WTC11 (cell line): ENCODE data around the gene CACHD1.

Experiments used
- CREB1 ChIP-seq: sonication (generic); formaldehyde crosslinking; IDR thresholded peaks from 2 replicates; pipeline ENCODE4 v1.8.0; 2023; ENCODE audit warnings: mild to moderate bottlenecking, missing genetic modification reagents
- ETV6 ChIP-seq: sonication (generic); formaldehyde crosslinking; IDR thresholded peaks from 2 replicates; pipeline ENCODE4 v1.8.1; 2022; ENCODE audit warnings: mild to moderate bottlenecking, missing genetic modification reagents
- GABPB1 ChIP-seq: sonication (generic); formaldehyde crosslinking; IDR thresholded peaks from 2 replicates; pipeline ENCODE4 v1.8.1; 2023; ENCODE audit warnings: mild to moderate bottlenecking, missing genetic modification reagents
- KAT7 ChIP-seq: sonication (generic); formaldehyde crosslinking; IDR thresholded peaks from 2 replicates; pipeline ENCODE4 v1.8.1; 2023; ENCODE audit warnings: missing genetic modification reagents, mild to moderate bottlenecking, borderline replicate concordance
- SOX15 ChIP-seq: fragments of 250-450 bp; sonication (Bioruptor Pico); IDR thresholded peaks from 2 replicates; pipeline ENCODE4 v1.9.0; 2021; ENCODE audit warnings: mild to moderate bottlenecking
- TEAD4 ChIP-seq: sonication (generic); formaldehyde crosslinking; IDR thresholded peaks from 2 replicates; pipeline ENCODE4 v1.8.0; 2022; ENCODE audit warnings: mild to moderate bottlenecking, missing genetic modification reagents
- ZNF232 ChIP-seq: sonication (generic); formaldehyde crosslinking; IDR thresholded peaks from 2 replicates; pipeline ENCODE4 v1.8.0; 2022; ENCODE audit warnings: mild to moderate bottlenecking, missing genetic modification reagents
- ZNF317 ChIP-seq: sonication (generic); formaldehyde crosslinking; IDR thresholded peaks from 2 replicates; pipeline ENCODE4 v1.8.1; 2023; ENCODE audit warnings: low read depth, mild to moderate bottlenecking, moderate library complexity, missing genetic modification reagents, borderline replicate concordance
- TF ChIP-seq, protein P1 (sequence below): fragments of 200-600 bp; IDR thresholded peaks from 2 replicates; pipeline ENCODE4 v1.8.0; 2022; ENCODE audit warnings: antibody characterized with exemption
- TF ChIP-seq, protein P2 (sequence below): sonication (generic); formaldehyde crosslinking; IDR thresholded peaks from 2 replicates; pipeline ENCODE4 v1.8.1; 2022; ENCODE audit warnings: low read depth, mild to moderate bottlenecking, moderate library complexity, missing genetic modification reagents, borderline replicate concordance
- TF ChIP-seq, protein P3 (sequence below): sonication (generic); formaldehyde crosslinking; IDR thresholded peaks from 2 replicates; pipeline ENCODE4 v1.8.0; 2022; ENCODE audit warnings: mild to moderate bottlenecking, missing genetic modification reagents
- TF ChIP-seq, protein P4 (sequence below): sonication (generic); formaldehyde crosslinking; IDR thresholded peaks from 2 replicates; pipeline ENCODE4 v1.8.1; 2023; ENCODE audit warnings: mild to moderate bottlenecking, missing genetic modification reagents, moderate library complexity

DNA sequence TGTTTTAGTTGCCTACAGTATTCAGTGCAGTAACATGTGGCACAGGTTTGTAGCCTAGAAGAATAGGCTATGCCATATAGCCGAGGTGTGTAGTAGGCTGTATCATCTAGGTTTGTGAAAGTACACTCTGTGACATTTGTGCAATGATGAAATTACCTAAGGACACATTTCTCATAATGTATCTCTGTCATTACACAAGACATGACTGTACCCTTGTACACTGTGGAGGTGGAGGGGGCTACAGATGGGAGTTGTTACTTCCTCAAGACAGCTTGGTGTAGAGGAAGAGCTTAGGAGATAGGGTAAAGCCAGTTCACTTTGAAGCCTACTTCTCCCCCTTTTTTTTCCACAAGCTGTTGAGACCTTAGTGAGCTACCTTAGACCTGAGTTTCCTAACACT lies 215.3 kb downstream of the CACHD1 start:
- TF ChIP-seq, protein P1, sequence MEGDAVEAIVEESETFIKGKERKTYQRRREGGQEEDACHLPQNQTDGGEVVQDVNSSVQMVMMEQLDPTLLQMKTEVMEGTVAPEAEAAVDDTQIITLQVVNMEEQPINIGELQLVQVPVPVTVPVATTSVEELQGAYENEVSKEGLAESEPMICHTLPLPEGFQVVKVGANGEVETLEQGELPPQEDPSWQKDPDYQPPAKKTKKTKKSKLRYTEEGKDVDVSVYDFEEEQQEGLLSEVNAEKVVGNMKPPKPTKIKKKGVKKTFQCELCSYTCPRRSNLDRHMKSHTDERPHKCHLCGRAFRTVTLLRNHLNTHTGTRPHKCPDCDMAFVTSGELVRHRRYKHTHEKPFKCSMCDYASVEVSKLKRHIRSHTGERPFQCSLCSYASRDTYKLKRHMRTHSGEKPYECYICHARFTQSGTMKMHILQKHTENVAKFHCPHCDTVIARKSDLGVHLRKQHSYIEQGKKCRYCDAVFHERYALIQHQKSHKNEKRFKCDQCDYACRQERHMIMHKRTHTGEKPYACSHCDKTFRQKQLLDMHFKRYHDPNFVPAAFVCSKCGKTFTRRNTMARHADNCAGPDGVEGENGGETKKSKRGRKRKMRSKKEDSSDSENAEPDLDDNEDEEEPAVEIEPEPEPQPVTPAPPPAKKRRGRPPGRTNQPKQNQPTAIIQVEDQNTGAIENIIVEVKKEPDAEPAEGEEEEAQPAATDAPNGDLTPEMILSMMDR = no peak
- TF ChIP-seq CREB1 (CRISPR knock-in tag) (no peak), ZNF232 (CRISPR knock-in tag) (no peak), ZNF317 (CRISPR knock-in tag) (no peak), ETV6 (CRISPR knock-in tag) (no peak), GABPB1 (no peak), SOX15 (CRISPR knock-in tag) (no peak), TEAD4 (CRISPR knock-in tag) (no peak), KAT7 (CRISPR knock-in tag) (no peak)
- TF ChIP-seq, protein P2, sequence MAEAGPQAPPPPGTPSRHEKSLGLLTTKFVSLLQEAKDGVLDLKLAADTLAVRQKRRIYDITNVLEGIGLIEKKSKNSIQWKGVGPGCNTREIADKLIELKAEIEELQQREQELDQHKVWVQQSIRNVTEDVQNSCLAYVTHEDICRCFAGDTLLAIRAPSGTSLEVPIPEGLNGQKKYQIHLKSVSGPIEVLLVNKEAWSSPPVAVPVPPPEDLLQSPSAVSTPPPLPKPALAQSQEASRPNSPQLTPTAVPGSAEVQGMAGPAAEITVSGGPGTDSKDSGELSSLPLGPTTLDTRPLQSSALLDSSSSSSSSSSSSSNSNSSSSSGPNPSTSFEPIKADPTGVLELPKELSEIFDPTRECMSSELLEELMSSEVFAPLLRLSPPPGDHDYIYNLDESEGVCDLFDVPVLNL (CRISPR knock-in tag) = no peak
- TF ChIP-seq, protein P3, sequence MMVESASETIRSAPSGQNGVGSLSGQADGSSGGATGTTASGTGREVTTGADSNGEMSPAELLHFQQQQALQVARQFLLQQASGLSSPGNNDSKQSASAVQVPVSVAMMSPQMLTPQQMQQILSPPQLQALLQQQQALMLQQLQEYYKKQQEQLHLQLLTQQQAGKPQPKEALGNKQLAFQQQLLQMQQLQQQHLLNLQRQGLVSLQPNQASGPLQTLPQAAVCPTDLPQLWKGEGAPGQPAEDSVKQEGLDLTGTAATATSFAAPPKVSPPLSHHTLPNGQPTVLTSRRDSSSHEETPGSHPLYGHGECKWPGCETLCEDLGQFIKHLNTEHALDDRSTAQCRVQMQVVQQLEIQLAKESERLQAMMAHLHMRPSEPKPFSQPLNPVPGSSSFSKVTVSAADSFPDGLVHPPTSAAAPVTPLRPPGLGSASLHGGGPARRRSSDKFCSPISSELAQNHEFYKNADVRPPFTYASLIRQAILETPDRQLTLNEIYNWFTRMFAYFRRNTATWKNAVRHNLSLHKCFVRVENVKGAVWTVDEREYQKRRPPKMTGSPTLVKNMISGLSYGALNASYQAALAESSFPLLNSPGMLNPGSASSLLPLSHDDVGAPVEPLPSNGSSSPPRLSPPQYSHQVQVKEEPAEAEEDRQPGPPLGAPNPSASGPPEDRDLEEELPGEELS (CRISPR knock-in tag) = no peak
- TF ChIP-seq, protein P4, sequence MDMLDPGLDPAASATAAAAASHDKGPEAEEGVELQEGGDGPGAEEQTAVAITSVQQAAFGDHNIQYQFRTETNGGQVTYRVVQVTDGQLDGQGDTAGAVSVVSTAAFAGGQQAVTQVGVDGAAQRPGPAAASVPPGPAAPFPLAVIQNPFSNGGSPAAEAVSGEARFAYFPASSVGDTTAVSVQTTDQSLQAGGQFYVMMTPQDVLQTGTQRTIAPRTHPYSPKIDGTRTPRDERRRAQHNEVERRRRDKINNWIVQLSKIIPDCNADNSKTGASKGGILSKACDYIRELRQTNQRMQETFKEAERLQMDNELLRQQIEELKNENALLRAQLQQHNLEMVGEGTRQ (CRISPR knock-in tag) = no peak
